Measurements from ENCODE around the gene ZNF227. TPM values are rescaled to one million over a fixed set of nuclear protein-coding genes. Genes with fewer than 3 reads are reported as not detected.

ZNF227 gene
- total RNA-seq, 1 experiment from 2014 or later, result 34.3 TPM

DNA sequence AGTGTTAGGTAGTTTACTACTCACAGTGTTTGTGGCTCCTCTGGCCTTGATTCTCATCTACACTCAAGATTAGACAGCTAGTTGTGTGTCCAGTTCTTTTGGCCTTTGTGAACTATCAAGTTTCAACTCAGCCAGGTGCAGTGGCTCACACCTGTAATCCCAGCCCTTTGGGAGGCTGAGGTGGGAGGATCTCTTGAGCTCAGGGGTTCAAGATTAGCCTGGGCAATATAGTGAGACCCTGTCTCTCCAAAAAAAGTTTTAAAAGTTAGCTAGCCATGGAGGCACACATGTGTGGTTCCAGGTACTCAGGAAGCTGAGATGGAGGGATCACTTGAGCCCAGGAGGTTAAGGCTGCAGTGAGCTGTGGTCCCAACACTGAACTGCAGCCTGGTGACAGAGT lies 31.4 kb upstream of the ZNF227 start:
- Histone ChIP-seq H3K9me3 (ENCODE audit: low read depth, low read length, poor library complexity, severe bottlenecking) (peaks cover 34% of the 10 kb centered on the region), H3K27ac (ENCODE audit: low read depth, low read length, poor library complexity, severe bottlenecking) (no peak overlapping the region), H3K36me3 (ENCODE audit: insufficient read depth, low read length, poor library complexity, severe bottlenecking) (peaks cover 12% of the 10 kb centered on the region), H3K27me3 (replicated peaks; ENCODE audit: insufficient read depth, low read depth, low read length, poor library complexity) (no peaks in the 10 kb centered on the region), H3K4me3 (ENCODE audit: low read depth, low read length, poor library complexity, severe bottlenecking) (no peak overlapping the region), H3K4me1 (ENCODE audit: insufficient read depth, low read length, poor library complexity, severe bottlenecking) (no peaks in the 10 kb centered on the region)
- intact Hi-C loops (cut with micrococcal nuclease; ENCODE audit: unreplicated experiment), result no loop called here
- TF ChIP-seq EZH2 (IDR thresholded peaks at IDR 0.05; ENCODE audit: borderline replicate concordance, low read depth, low read length, poor library complexity, severe bottlenecking), result no peak
- TF ChIP-seq, protein P1, sequence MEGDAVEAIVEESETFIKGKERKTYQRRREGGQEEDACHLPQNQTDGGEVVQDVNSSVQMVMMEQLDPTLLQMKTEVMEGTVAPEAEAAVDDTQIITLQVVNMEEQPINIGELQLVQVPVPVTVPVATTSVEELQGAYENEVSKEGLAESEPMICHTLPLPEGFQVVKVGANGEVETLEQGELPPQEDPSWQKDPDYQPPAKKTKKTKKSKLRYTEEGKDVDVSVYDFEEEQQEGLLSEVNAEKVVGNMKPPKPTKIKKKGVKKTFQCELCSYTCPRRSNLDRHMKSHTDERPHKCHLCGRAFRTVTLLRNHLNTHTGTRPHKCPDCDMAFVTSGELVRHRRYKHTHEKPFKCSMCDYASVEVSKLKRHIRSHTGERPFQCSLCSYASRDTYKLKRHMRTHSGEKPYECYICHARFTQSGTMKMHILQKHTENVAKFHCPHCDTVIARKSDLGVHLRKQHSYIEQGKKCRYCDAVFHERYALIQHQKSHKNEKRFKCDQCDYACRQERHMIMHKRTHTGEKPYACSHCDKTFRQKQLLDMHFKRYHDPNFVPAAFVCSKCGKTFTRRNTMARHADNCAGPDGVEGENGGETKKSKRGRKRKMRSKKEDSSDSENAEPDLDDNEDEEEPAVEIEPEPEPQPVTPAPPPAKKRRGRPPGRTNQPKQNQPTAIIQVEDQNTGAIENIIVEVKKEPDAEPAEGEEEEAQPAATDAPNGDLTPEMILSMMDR (conservative IDR thresholded peaks at IDR 0.05; ENCODE audit: low read depth, low read length), result no peak
- ChIA-PET POLR2A (ENCODE audit: low non-redundant PET) (no interaction called here), CTCF (no interaction called here)
- DNase-seq (ENCODE audit: low spot score), result no peak
- BruUV-seq (replicated peaks), result no TSS peak

DNA sequence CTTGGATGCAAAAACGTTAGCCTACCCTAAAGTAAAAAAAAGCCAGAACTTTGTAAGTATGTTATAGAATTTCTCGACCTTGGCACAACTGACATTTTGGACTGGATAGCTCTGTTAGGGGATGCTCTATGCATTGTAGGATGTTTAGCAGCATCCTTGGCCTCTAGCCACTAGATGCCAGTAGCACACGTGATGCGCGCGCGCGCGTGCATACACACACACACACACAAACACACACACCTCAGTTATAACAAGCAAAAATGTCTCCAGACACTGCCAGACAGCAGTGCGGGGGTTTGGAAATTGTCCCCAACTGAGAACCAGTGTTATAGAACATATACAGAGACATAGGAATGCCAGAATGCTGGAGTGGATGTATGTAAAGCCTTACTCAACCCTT lies 30.2 kb upstream of the ZNF227 start:
- no TSS peak for BruUV-seq (replicated peaks)
- peaks cover under 1% of the 10 kb centered on the region for H3K36me3 ChIP-seq (ENCODE audit: insufficient read depth, low read length, poor library complexity, severe bottlenecking)
- no peak overlapping the region for H3K27ac ChIP-seq (ENCODE audit: low read depth, low read length, poor library complexity, severe bottlenecking)
- TF ChIP-seq EZH2 (IDR thresholded peaks at IDR 0.05; ENCODE audit: borderline replicate concordance, low read depth, low read length, poor library complexity, severe bottlenecking), result no peak
- TF ChIP-seq, protein P1 (conservative IDR thresholded peaks at IDR 0.05; ENCODE audit: low read depth, low read length), result no peak
- POLR2A ChIA-PET (ENCODE audit: low non-redundant PET), result no interaction called here
- intact Hi-C loops (cut with micrococcal nuclease; ENCODE audit: unreplicated experiment), result no loop called here
- H3K4me3 ChIP-seq (ENCODE audit: low read depth, low read length, poor library complexity, severe bottlenecking), result no peak overlapping the region
- H3K9me3 ChIP-seq (ENCODE audit: low read depth, low read length, poor library complexity, severe bottlenecking), result peaks cover 23% of the 10 kb centered on the region
- no peaks in the 10 kb centered on the region for H3K27me3 ChIP-seq (replicated peaks; ENCODE audit: insufficient read depth, low read depth, low read length, poor library complexity)
- H3K4me1 ChIP-seq (ENCODE audit: insufficient read depth, low read length, poor library complexity, severe bottlenecking), result no peaks in the 10 kb centered on the region
- DNase-seq (ENCODE audit: low spot score), result no peak
- CTCF ChIA-PET, result no interaction called here

DNA sequence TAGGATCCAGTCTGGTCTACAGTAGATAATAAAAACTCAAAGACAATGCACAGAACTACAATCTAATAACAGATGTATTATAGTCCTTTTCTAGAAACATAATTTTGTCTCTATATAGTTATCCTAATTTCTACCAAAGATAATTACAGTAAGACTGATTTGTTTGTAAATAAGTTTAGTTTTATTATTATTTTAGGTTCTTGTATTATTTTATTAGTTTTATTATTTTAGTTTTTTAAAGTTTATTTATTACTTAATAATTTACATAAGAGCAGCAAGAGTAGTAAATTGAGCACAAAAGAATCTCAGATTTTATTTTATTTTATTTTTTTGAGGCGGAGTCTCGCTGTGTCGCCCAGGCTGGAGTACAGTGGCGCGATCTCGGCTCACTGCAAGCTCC lies 22.3 kb upstream of the ZNF227 start:
- H3K27ac ChIP-seq (ENCODE audit: low read depth, low read length, poor library complexity, severe bottlenecking), result no peak overlapping the region
- intact Hi-C loops (cut with micrococcal nuclease; ENCODE audit: unreplicated experiment), result no loop called here
- BruUV-seq (replicated peaks), result no TSS peak
- H3K9me3 ChIP-seq (ENCODE audit: low read depth, low read length, poor library complexity, severe bottlenecking), result peaks cover 6% of the 10 kb centered on the region
- TF ChIP-seq EZH2 (IDR thresholded peaks at IDR 0.05; ENCODE audit: borderline replicate concordance, low read depth, low read length, poor library complexity, severe bottlenecking), result no peak
- CTCF ChIA-PET, result no interaction called here
- H3K27me3 ChIP-seq (replicated peaks; ENCODE audit: insufficient read depth, low read depth, low read length, poor library complexity), result peaks cover 8% of the 10 kb centered on the region
- H3K4me3 ChIP-seq (ENCODE audit: low read depth, low read length, poor library complexity, severe bottlenecking), result no peak overlapping the region
- POLR2A ChIA-PET (ENCODE audit: low non-redundant PET), result no interaction called here
- no peaks in the 10 kb centered on the region for H3K36me3 ChIP-seq (ENCODE audit: insufficient read depth, low read length, poor library complexity, severe bottlenecking)
- no peaks in the 10 kb centered on the region for H3K4me1 ChIP-seq (ENCODE audit: insufficient read depth, low read length, poor library complexity, severe bottlenecking)
- no peak for DNase-seq (ENCODE audit: low spot score)

DNA sequence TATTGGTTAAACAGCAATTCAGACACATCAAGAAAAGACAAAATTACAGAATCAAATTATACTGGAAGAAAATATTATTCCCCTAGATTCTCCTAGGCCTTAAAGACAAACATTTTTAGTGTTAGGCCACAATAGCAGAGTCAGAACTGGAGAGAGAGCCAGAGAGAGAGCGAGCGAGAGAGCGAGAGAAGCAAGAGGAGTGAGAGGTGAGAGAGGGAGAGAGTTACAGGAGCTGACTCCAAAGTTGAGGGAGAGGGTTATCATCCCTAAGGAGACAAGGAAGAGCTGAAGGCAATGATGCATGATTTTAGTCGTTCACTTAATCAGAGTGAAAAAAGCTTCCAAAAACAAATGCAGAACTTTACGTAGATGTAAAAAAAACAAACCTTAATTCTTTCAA lies 20.2 kb upstream of the ZNF227 start:
- TF ChIP-seq EZH2 (IDR thresholded peaks at IDR 0.05; ENCODE audit: borderline replicate concordance, low read depth, low read length, poor library complexity, severe bottlenecking), result no peak
- TF ChIP-seq, protein P1 (conservative IDR thresholded peaks at IDR 0.05; ENCODE audit: low read depth, low read length), result no peak
- H3K4me3 ChIP-seq (ENCODE audit: low read depth, low read length, poor library complexity, severe bottlenecking), result no peak overlapping the region

More for the DNA sequence above, 20.2 kb upstream of the ZNF227 start:
- no TSS peak for BruUV-seq (replicated peaks)
- no peak for DNase-seq (ENCODE audit: low spot score)
- Histone ChIP-seq H3K36me3 (ENCODE audit: insufficient read depth, low read length, poor library complexity, severe bottlenecking) (no peaks in the 10 kb centered on the region), H3K27ac (ENCODE audit: low read depth, low read length, poor library complexity, severe bottlenecking) (no peak overlapping the region), H3K9me3 (ENCODE audit: low read depth, low read length, poor library complexity, severe bottlenecking) (peaks cover 6% of the 10 kb centered on the region), H3K27me3 (replicated peaks; ENCODE audit: insufficient read depth, low read depth, low read length, poor library complexity) (peaks cover 8% of the 10 kb centered on the region), H3K4me1 (ENCODE audit: insufficient read depth, low read length, poor library complexity, severe bottlenecking) (no peaks in the 10 kb centered on the region)
- CTCF ChIA-PET, result no interaction called here
- intact Hi-C loops (cut with micrococcal nuclease; ENCODE audit: unreplicated experiment), result no loop called here
- POLR2A ChIA-PET (ENCODE audit: low non-redundant PET), result no interaction called here
